GM19467 (cell line): ENCODE measurements around the gene AREL1.
A peak's percentile ranks its signal among the peaks of the same experiment; 100 is the strongest.
"Not testable (repeated sequence)": the region's sequence is repeated elsewhere in the genome, so short reads cannot be mapped to it uniquely, and the experiment has no call there.

ENCODE experiments used
- ATAC-seq: cut with Tn5 transposase; IDR thresholded peaks from one replicate; pipeline ENCODE4 v1.9.1; 2021; ENCODE audit warnings: mild to moderate bottlenecking, moderate library complexity; ENCODE audit not compliant: unreplicated experiment

Gene AREL1, protein sequence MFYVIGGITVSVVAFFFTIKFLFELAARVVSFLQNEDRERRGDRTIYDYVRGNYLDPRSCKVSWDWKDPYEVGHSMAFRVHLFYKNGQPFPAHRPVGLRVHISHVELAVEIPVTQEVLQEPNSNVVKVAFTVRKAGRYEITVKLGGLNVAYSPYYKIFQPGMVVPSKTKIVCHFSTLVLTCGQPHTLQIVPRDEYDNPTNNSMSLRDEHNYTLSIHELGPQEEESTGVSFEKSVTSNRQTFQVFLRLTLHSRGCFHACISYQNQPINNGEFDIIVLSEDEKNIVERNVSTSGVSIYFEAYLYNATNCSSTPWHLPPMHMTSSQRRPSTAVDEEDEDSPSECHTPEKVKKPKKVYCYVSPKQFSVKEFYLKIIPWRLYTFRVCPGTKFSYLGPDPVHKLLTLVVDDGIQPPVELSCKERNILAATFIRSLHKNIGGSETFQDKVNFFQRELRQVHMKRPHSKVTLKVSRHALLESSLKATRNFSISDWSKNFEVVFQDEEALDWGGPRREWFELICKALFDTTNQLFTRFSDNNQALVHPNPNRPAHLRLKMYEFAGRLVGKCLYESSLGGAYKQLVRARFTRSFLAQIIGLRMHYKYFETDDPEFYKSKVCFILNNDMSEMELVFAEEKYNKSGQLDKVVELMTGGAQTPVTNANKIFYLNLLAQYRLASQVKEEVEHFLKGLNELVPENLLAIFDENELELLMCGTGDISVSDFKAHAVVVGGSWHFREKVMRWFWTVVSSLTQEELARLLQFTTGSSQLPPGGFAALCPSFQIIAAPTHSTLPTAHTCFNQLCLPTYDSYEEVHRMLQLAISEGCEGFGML

DNA sequence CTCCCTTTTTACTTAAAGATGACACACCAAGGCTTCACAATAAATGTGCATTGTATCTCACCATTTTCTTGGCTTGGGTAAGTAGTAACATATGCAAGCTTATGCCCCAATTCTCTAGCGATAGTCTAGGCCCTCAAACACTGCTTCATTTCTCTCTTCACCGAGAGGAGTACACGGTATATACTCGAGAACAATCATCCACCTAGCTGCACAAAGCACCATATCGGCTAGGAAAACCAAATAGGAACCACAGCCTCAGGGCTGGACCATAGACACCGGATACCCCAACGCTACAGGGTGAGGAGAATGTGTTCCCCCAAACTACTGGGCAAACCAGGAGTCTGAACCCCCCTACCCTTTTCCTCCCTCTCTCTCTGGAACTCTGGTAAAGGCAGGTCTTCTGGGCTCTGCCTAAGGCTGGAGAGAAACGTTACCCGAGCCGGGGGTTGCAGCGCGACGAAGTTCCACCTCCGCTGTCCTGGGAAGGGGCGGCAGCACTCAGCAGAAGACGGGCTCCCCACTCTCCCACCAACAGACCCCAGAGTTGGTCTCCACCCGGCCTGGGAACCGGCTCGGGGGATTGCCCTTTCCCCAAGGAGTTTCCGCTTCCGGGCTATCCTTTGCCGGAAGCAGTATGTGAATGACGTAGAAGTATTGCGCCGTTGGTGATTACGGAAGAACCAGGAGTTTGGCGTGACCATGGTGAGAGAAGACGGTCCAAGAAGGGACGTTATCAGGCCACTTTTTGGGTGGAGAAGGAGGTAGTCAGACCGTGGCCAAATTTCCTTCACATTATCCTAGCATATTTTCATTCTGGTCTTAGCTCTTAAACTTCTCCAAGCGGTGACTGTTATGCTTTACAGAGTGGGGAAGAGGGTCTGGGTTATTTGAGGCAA lies at the start of gene AREL1, which contains the start of gene FCF1:
TSS of gene AREL1 (minus strand) at position 582 of the 896 bp plus-strand sequence. CDS start 27,465 bp downstream, outside the sequence.
TSS of gene FCF1 (plus strand) at position 646 of the 896 bp plus-strand sequence. CDS start at position 700, 54 bp downstream.
- peak; percentile 95 for ATAC-seq

DNA sequence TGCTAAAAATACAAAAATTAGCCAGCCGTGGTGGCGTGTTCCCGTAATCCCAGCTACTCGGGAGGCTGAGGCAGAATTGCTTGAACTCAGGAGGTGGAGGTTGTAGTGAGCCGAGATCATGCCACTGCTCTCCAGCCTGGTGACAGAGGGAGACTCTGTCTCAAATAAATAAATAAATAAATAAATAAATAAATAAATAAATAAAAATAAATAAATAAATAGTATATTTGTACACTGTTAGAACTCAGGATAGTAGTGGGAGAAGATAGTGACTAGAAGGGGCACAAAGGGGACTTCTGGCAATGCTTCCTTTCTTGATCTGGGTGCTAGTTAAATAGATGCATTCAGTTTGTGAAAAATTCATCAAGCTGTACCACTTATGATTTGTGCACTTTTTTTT lies 45.6 kb upstream of the AREL1 start:
- not testable (repeated sequence) for ATAC-seq

DNA sequence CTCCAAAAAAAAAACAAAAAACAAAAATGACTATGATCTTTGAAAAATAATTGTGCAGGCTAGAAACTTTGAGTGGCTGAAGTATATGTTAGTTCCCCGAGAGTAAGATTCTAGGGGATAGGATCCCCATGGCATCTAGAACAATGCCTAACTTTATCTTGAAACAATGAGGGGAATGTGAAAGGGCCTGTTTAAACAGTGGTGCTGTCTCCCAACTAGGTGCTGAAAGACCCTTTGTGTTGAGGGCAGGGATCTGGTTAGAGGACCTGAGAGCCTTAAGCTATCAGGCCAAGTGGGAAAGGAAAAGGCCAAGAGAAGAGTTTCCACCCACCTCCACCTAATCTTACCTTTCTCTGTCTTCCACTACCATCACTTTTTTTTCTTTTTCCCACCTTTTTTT lies 43.4 kb upstream of the AREL1 start:
- no peak for ATAC-seq

DNA sequence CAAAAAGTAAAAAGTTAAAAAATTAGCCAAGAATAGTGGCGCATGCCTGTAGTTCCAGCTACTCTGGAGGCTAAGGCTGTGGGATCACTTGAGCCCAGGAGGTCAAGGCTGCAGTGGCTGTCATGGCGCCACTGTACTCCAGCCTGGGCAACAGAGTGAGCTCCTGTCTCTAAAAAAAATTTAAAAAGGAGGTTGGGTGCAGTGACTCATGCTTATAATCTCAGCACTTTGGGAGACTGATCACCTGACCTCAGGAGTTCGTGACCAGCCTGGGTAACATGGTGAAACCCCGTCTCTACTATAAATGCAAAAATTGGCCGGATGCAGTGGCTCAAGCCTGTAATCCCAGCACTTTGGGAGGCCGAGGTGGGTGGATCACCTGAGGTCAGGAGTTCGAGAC lies 42.0 kb upstream of the AREL1 start:
- ATAC-seq: no peak

DNA sequence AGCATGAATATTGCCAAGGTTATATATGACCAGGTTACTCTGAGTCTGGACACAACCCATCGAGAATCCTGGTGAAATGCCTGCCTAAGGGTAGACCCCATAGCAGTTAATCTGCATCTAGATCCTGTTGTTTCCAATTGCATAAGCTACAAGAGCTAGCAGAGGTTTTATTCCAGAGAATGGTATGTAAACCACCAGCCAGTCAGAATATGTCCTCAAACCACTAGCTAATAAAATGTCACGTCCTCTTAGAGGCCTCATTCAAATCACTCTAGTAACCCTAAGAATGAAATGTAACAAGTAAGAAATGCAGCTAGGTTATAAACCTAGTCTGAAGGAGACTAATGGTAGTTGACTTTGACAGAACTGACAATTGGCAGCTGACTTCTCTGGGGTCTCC lies 41.3 kb upstream of the AREL1 start:
- ATAC-seq: no peak

DNA sequence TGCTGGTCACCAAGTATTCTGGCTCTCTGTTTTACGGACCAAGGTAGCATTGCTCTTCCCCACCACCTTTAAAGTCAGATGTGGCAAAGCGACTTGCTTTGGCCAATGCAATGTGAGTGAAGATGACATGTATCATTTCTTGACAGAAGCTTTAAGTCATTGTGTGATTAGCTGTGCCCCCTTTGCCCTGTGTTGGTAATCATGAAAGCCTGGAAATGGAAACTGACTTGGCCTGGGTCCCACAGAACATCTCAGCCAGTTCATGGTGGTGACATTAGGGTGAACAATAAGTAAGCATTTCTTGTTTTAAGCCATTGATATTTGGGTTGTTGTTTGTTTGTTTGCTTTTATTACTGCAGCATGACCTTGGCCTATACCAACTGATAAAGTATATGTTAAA lies 34.4 kb upstream of the AREL1 start:
- ATAC-seq: no peak

DNA sequence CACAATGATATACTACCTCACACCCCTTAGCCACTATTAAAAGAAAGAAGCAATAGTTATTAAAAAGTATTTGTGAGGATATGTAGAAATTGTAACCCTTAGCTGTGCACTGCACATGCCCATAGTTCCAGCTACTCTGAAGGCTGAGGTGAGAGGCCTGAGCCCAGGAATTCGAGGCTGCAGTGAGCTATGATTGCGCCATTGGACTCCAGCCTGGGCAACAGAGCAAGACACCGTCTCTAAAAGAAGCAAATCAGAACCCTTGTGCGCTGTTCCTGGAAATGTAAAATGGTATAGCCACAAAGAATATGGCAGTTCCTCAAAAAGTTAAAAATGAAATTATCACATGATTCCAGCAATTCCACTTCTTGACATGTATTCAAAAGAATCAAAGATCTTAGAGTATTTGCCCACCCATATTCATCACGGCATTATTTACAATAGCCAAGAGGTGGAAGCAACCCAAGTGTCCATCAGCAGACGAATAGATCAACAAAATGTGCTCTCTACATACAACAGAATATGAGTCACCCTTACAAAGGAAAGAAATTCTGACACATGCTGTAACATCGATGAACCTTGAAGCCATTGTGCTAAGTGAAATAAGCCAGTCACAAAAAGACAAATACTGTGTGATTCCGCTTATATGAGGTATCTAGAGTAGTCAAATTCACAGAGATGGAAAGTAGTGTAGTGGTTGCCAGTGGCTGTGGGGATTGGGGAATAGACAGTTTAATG lies 26.6 kb upstream of the AREL1 start:
- ATAC-seq: no peak

DNA sequence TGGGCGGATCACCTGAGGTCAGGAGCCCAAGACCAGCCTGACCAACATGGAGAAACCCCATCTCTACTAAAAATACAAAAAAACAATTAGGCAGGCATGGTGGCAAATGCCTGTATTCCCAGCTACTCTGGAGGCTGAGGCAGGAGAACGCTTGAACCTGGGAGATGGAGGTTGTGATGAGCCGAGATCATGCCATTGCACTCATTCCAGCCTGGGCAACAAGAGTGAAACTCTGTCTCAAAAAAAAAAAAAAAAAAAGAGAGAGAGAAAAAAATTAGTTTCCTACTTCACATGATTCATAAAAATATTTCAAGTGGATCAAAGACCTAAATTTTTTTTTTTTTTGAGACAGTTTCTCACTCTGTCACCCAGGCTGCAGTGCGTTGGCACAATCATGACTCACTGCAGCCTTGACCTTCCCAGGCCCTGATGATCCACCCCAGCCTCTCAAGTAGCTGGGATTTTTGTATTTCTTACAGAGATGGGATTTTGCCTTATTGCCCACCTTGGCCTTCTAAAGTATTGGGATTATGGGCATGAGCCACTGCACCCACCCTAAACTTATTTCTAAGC lies 25.0 kb upstream of the AREL1 start:
- no peak for ATAC-seq

DNA sequence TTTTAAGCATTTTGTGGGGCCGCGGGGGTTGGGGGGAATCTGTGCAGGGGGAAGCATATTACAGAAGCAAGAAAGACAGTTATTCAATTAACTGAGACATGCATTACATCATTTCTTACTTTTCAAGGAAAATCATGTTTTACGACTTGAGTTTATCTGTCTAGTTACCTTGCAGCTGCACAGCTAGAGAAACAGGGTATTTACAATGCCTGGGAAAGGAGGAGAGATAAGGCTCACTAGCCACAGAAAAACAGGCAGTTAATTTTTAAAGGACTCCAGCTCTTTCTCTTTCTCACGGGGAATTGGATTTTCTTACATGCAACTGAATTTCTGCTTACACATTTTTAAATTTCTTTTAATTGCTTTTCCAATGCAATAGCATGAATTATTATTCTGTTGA lies 22.2 kb upstream of the AREL1 start:
- ATAC-seq: no peak

DNA sequence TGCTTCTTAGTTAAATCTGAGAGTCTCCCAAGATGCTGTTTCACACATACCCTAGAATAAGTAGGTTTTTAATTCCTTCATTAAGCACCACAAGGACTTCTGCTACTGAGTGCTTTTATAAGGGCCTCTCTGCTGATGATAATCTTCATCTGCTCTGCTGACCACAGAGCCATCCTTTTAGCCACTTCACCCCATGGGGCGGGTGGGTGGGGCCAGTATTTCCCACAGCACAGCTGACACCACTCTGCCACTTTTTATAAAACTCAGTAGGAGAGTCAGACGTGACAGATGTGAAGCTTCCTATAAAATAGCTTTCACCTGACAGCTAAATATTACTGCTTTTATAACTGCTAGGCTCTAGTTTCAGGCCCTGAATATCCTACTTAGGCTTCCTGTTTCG lies 20.3 kb upstream of the AREL1 start:
- ATAC-seq: no peak

DNA sequence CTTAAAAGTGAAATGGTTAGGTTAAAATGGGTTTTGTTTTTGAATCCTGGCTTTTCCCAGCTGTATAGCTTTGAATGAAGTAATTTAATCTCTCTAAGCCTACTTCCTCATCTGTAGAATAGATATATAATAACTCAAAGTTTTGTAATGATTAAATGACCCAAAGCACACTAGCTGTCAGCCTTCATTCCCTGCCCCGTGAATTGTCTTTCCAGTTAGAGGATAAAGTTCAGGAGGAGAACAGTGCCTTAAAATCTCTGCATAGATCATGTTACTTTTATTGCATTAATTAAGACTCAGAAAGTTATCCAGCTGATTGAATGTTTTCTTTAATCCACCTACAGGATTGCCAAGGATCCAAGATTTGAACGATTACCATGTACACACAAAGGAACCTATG lies 19.5 kb upstream of the AREL1 start:
- ATAC-seq: no peak

DNA sequence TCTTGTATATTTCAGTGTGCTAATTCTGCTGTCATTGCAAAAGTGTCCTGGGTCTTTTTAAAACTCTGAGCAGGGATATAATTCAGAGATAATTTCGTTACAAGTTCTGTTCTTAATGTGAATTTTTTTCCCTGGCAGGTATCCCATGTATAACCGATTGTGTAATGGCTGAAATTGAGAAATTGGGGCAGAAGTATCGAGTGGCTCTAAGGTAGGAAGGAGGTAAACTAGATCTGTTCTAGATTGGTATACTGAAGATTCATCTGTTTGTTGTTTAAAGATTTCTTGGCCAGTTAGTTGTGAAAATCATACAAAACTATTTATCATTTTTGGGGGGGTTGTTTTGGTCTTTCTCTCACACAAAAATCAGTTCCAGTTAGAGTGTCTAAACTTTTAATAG lies 10.3 kb upstream of the AREL1 start:
- no peak for ATAC-seq

DNA sequence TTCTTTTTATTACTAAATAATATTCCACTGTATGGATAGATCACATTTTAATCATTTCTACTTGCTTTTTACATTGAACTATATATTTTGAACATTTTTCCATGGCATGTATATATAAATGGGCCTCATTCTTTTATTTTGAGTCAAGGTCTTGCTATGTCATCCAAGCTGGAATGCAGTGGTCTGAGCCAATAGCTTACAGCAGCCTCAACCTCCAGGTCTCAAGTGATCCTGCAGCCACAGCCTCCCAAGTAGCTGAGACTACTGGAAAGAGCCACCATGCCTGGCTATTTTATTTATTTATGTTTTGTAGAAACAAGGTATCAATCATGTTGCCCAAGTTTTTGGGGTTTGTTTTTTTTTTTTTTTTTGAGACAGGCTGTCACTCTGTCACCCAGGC lies 7.6 kb upstream of the AREL1 start:
- no peak for ATAC-seq

DNA sequence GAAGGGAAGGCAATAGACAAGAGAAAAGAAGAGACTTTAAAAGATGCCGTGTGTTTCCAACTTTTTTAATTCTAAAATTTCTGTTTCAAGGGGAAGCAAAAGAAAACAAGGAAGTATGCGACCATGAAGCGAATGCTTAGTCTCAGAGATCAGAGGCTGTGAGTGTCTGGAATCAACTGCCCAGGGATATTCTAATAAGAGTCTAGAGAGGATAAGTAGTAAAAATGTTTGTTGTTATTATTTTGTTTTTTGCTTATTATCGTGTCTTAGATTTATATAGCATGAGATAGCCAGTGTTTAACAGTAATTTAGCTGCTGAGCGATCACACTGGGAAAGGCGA lies 485 bp upstream of the AREL1 start:
- no peak for ATAC-seq

DNA sequence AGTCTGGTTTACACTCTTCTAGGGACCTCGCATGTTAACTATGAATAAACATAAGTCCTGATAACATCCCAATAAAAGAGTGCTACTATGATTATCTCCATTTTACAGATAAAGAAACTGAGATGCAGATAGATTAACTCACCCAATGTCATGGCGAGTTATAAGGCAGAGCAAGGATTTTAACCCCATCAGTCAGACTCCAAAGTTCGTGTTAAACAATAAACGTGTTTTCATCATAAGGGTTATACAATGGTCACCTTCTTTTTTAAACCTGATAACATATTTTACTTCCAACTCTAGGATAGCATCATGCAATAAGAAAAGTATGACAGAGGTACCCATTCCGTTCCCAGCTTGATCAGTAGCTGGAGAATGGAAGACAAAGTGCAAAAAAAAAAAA lies 1.2 kb downstream of the AREL1 start:
- no peak for ATAC-seq

DNA sequence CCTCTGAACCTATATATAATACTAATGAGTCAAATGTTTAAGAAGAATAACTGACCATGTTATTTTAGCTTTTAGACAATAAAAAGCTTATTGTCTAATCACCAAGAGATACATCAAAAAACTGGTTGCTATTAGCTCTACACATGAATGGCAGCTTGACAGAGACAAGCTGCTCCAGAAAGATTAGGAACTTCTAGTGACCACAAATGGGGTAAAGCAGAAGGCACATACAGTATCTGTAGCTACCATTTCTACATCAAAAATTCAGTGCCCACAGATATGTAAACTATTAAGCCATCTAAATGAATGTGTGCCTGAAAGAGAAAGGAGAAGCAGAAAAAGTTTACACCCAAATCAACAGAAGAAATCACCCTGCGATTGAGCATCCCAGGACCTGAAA lies 2.4 kb downstream of the AREL1 start:
- ATAC-seq: no peak

DNA sequence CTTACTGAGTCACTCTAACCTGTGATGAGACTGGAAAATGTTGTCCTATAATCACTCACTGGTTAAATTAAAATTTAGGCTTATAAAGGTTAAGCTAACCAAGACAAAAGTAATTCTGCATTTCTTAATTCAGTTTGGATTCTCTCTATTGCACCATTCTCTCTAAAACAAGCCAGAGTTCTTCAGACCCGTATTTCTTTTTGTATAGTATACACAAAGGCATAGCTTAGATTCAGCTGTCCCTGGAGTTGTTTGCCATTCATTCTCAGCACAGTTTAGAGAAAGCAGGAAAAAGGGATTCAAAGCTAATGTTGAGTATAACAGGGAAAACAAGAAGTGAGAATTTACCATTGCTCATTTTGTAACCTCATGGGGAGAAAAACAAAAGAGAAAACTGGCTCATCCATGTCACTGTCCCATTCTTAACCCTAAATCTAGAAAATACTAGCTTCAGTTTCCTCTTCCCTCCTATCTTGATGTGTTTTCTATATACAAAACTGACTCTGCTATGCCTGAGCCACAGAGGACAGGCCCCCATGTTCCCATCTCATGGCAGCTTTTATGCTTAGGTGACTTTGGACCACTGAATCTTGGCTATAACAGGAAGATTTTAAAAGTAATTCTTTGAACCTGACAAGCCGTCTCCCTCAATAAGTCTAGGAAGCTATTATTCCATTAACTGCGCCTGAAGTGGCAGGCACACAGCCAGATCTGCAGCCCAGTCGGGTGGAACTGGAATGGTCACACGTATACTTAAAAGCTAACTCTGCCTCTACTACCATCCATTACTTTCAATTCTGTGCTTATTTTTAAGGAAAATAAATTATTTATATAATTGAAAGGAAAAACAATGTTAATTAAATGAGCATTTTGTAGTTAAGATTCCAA lies 7.0 kb downstream of the AREL1 start:
- ATAC-seq: no peak

DNA sequence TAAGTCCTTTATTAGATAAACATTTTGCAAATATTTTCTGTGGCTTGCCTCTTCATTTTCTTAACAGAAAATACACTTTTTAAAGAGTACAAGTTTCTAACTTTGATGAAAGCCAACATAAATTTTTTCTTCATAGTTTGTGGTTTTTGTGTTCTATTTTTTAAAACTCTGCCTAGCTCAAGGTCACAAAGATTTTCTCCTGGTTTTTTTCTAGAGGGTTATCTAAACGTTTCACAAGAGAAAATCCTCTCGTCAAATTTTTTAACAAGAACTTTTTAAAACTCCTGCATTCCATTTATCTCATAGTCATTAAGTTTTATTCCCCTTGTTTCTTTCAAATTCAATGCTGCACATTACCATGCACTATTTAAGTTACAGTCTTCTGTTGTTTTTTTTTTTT lies 8.2 kb downstream of the AREL1 start:
- ATAC-seq: no peak

DNA sequence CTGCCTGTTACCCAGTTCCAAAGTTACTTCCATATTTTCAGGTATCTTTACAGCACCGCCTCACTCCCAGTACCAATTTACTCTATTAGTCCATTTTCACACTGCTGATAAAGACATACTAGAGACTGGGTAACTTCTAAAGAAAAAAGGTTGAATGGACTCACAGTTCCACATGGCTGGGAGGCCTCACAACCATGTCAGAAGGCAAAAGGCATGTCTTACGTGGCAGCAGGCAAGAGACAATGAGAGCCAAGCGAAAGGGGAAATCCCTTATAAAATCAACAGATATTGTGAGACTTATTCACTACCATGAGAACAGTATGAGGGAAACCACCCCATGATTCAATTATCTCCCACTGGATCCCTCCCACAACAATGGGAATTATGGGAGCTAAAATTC lies 9.8 kb downstream of the AREL1 start:
- ATAC-seq: no peak
